HEK293T (cell line): ENCODE results near the gene IL21R.

ENCODE experiments used
- CTCF ChIA-PET: fragments of 350-600 bp; formaldehyde crosslinking; extraction: SDS; loops from one replicate; lab custom pipeline; 2021; ENCODE audit warnings: antibody characterized with exemption, inconsistent platforms; lab: Yijun Ruan, JAX
- POLR2A ChIA-PET: fragments of 350-600 bp; formaldehyde crosslinking; extraction: SDS; loops from one replicate; lab custom pipeline; 2020; ENCODE audit warnings: antibody characterized with exemption, inconsistent platforms; lab: Yijun Ruan, JAX
- DNase-seq: peaks from one replicate; pipeline ENCODE4 v3.0.0; 2012; ENCODE audit warnings: mixed read lengths; ENCODE audit errors: extremely low spot score
- ARNT ChIP-seq: fragments of 450-650 bp; IDR thresholded peaks from 2 replicates; pipeline ENCODE4 v1.6.1; 2017; ENCODE audit warnings: mild to moderate bottlenecking
- BHLHE40 ChIP-seq: fragments of 450-650 bp; IDR thresholded peaks from 2 replicates; pipeline ENCODE4 v1.6.1; 2016; ENCODE audit warnings: mild to moderate bottlenecking, moderate library complexity, borderline replicate concordance
- CTBP1 ChIP-seq: fragments of 450-650 bp; IDR thresholded peaks from 2 replicates; pipeline ENCODE4 v1.6.1; 2016; ENCODE audit warnings: borderline replicate concordance
- ELF4 ChIP-seq: fragments of 450-650 bp; IDR thresholded peaks from 2 replicates; pipeline ENCODE4 v1.6.1; 2017; ENCODE audit warnings: antibody characterized with exemption
- FOXA1 ChIP-seq: fragments of 450-650 bp; IDR thresholded peaks from 2 replicates; pipeline ENCODE4 v1.6.1; 2016; ENCODE audit warnings: mild to moderate bottlenecking
- FOXK2 ChIP-seq: fragments of 450-650 bp; IDR thresholded peaks from 2 replicates; pipeline ENCODE4 v1.6.1; 2016; ENCODE audit warnings: mild to moderate bottlenecking
- FOXM1 ChIP-seq: fragments of 450-650 bp; IDR thresholded peaks from 2 replicates; pipeline ENCODE4 v1.6.1; 2017; ENCODE audit warnings: mild to moderate bottlenecking, borderline replicate concordance
- HDGF ChIP-seq: fragments of 450-650 bp; IDR thresholded peaks from 2 replicates; pipeline ENCODE4 v1.6.1; 2017; ENCODE audit warnings: antibody characterized with exemption, borderline replicate concordance
- L3MBTL2 ChIP-seq: fragments of 450-650 bp; conservative IDR thresholded peaks from 2 replicates; pipeline ENCODE4 v1.6.1; 2016; ENCODE audit warnings: mild to moderate bottlenecking
- LEF1 ChIP-seq: fragments of 450-650 bp; IDR thresholded peaks from 2 replicates; pipeline ENCODE4 v1.6.1; 2017; ENCODE audit warnings: mild to moderate bottlenecking, borderline replicate concordance
- NFRKB ChIP-seq: fragments of 450-650 bp; IDR thresholded peaks from 2 replicates; pipeline ENCODE4 v1.6.1; 2016; ENCODE audit warnings: mild to moderate bottlenecking, moderate library complexity
- SP1 ChIP-seq: fragments of 450-650 bp; IDR thresholded peaks from 2 replicates; pipeline ENCODE4 v1.6.1; 2017
- SUZ12 ChIP-seq: fragments of 450-650 bp; IDR thresholded peaks from 2 replicates; pipeline ENCODE4 v1.6.1; 2016; ENCODE audit warnings: mild to moderate bottlenecking
- TARDBP ChIP-seq: fragments of 450-650 bp; IDR thresholded peaks from 2 replicates; pipeline ENCODE4 v1.6.1; 2016
- ZNF384 ChIP-seq: fragments of 450-650 bp; IDR thresholded peaks from 2 replicates; pipeline ENCODE4 v1.6.1; 2016
- TF ChIP-seq, protein P1 (sequence below): fragments of 450-650 bp; IDR thresholded peaks from 2 replicates; pipeline ENCODE4 v1.6.1; 2016

The IL21R gene

DNA sequence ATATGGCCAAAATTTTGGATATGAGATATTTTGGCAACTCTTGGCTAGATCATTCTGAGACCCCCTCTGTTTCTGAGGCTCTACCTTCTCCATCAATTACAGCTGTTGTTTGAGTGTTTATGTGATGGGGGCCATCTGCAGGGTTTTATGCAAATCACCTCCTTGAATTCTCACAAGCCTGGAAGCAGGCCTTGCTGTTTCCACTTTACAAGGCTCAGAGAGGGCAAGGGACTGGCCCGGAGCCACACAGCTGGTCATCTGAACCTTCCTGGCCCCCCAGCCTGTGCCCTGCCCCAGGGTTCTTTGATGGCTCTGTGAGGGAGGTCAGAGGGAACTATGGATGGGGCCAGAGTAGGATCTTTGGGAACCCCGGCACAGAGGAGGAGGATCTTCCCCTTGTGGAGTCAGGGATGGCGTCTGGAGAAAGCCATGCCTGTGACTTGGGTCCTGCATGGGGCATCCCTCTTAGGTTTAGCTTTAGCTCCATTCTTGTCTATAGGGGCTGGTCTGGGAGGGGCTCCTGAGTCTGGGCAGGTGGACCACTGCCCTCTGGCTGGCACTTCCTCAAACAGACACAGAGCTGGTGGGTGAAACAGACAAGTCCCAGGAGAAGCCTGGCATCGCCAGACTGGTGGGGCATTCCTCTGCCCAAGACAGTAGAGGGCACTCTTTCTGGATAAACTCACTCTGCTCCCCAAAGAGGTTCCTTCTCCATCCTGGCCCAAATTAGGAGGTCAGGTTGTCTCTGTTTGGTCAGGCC, 26.2 kb downstream of the IL21R start:
- CTCF ChIA-PET, result interaction anchor here (0.6 kb wide), 1 partner anchor 457 kb away, joined by 3 read pairs; no protein-coding TSS in a partner anchor
- DNase-seq, result peak; percentile 3
- TF ChIP-seq LEF1, result no peak
- POLR2A ChIA-PET, result no interaction called here

DNA sequence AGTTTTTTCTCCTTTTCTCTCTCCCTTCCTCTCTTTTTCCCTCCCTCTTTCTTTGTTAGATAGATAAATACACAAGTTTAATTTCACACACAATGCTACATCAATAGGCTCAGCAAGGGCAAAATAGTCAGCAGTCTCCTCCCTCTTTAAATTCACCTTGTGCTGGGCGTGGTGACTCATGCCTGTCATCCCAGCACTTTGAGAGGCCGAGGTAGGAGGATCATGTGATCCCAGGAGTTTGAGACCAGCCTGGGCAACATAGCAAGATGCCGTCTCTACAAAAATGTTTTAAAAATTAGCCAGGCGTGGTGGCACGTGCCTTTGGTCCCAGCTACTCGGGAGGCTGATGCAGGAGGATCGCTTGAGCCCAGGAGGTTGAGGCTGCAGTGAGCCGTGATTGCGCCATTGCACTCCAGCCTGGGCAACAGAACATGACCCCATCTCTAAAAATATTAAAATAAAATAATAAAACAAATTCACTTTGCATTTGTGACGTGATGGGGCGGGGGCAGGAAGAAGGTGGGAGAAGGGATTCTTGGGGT, 27.4 kb downstream of the IL21R start:
- no peak for DNase-seq
- ChIA-PET CTCF (no interaction called here), POLR2A (no interaction called here)
- TF ChIP-seq ZNF384 (no peak), ARNT (no peak), BHLHE40 (no peak), FOXA1 (no peak), L3MBTL2 (no peak), FOXM1 (no peak), LEF1 (no peak)
- TF ChIP-seq, protein P1, sequence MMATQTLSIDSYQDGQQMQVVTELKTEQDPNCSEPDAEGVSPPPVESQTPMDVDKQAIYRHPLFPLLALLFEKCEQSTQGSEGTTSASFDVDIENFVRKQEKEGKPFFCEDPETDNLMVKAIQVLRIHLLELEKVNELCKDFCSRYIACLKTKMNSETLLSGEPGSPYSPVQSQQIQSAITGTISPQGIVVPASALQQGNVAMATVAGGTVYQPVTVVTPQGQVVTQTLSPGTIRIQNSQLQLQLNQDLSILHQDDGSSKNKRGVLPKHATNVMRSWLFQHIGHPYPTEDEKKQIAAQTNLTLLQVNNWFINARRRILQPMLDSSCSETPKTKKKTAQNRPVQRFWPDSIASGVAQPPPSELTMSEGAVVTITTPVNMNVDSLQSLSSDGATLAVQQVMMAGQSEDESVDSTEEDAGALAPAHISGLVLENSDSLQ, result no peak

DNA sequence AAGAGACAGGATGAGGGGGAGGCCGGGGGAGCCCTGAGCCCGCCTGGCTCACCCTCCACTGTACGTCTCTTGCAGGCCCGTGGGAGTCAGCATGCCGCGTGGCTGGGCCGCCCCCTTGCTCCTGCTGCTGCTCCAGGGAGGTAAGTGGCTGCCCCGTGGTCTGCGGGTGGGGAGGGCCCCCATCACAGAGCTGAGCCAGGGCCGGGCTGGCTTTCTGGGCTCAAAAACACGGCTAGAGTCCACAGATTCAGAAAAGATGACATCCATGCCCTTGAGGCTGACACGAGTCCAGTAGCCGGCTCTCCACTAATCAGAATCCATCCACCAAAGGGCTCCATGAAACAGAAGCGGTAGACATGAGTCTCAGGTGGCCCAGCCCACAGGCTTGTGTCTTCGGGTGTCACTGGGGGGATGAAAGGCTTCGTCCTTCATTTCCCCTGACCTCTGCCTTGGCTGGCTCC, 28.0 kb downstream of the IL21R start:
- CTCF ChIA-PET, result no interaction called here

DNA sequence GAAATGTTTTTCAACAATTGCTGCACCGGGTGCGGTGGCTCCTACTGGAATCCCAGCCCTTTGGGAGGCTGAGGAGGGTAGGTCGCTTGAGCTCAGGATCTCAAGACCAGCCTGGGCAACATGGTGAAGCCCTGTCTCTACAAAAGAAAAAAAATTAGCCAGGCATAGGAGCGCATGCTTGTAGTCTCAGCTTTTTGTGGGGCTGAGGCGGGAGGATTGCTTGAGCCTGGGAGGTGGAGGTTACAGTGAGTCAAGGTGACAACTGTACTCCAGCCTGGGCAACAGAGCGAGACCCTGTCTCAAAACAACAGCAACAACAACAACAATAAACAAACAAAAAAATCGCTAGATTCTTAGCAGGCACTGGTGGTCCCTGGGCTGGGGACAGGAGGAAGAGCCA, 28.5 kb downstream of the IL21R start:
- ChIA-PET POLR2A (no interaction called here), CTCF (no interaction called here)
- no peak for DNase-seq
- TF ChIP-seq ZNF384 (no peak), L3MBTL2 (no peak), BHLHE40 (no peak), ELF4 (no peak), SUZ12 (no peak), LEF1 (no peak), HDGF (no peak), FOXA1 (no peak), TARDBP (no peak)

More for the DNA sequence above, 28.0 kb downstream of the IL21R start:
- POLR2A ChIA-PET, result no interaction called here
- peak; percentile 4 for DNase-seq
- TF ChIP-seq SP1 (no peak), ARNT (no peak), FOXK2 (no peak), SUZ12 (no peak), HDGF (no peak), BHLHE40 (no peak), ZNF384 (no peak), FOXA1 (no peak), L3MBTL2 (no peak), CTBP1 (no peak), TARDBP (no peak), FOXM1 (no peak), LEF1 (no peak), NFRKB (no peak), ELF4 (no peak)
- TF ChIP-seq, protein P1, result no peak

DNA sequence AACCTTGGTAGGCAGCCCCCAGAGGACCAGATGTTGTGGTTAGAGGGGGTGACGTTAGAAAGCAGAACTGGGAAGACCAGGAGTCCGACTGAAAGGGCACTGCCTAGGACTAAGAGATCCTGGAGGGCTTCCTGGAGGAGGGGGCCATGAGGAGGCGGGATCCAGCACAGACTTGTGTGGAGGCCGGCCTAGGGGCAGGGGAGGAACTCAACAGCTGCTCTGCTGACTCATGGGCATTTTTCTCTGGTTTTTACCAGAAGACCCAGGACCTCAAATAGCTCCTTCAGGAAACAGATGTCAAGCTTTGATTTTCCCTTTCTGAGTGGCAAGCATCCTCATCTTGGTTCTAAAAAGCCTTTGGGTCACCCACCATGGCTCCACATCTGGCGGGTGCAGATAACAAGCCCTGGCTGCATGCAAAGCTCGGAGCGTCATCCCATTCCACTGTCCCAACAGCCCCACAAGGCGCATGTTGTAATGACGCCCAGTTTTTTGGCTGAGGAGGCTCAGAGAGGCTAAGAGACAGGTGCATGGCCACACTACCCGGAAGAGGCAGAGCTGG, 29.0 kb downstream of the IL21R start:
- no peak for TF ChIP-seq TARDBP
- no peak for TF ChIP-seq BHLHE40
- TF ChIP-seq ZNF384, result no peak
- no peak for TF ChIP-seq LEF1
- TF ChIP-seq, protein P1, result no peak
- no peak for TF ChIP-seq ARNT
- no peak for TF ChIP-seq FOXK2
- POLR2A ChIA-PET, result no interaction called here
- no peak for DNase-seq
- CTCF ChIA-PET, result no interaction called here

DNA sequence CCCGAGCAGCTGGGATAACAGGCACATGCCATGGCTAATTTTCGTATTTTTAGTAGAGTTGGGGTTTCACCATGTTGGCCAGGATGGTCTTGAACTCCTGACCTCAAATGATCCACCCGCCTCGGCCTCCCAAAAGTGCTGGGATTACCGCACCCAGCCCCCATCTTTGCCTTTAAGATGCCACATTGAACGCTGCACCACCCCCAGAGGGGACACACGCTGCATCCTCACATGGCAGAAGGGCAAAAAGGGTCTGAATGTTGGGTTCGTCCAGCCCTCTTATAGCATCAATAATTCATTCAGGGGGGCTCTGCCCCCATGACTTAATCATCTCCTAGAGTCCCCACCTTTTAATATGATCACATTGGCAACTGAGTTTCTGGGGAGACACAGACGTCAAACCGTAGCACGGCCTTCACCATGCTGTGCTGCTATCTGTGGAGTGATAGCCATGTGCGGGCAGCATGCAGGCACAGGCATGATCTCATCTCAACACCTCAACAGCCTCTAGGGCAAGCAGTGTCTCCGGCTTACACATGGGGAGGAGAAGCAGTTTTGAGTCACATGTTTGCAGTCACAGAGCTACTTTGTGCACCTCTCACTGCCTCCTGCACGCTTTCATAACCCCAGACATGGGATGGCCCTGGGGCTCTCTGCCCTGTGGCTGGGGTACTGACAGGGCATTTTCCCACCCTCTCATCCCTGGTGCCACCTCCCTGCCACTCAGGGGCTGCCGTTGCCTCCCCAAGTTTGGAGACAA, 30.0 kb downstream of the IL21R start:
- CTCF ChIA-PET, result no interaction called here
- DNase-seq, result peak; percentile 5
- no peak for TF ChIP-seq LEF1
- no peak for TF ChIP-seq HDGF
- no peak for TF ChIP-seq L3MBTL2
- TF ChIP-seq ZNF384, result no peak
- TF ChIP-seq ARNT, result no peak
- no peak for TF ChIP-seq FOXA1
- no peak for TF ChIP-seq CTBP1
- no peak for TF ChIP-seq BHLHE40
- TF ChIP-seq, protein P1, result no peak
- no peak for TF ChIP-seq FOXM1
- TF ChIP-seq SUZ12, result no peak
- no peak for TF ChIP-seq NFRKB
- no peak for TF ChIP-seq ELF4
- TF ChIP-seq FOXK2, result no peak
- POLR2A ChIA-PET, result no interaction called here
